ENCODE data around the gene IGF2BP3. TPM values are rescaled to one million over a fixed set of nuclear protein-coding genes. Genes with fewer than 3 reads are reported as not detected.

The IGF2BP3 gene
- total and polyA plus RNA-seq, 12 donors: 0.03 to 67.4 (median 0.68) TPM; not detected in 3

DNA sequence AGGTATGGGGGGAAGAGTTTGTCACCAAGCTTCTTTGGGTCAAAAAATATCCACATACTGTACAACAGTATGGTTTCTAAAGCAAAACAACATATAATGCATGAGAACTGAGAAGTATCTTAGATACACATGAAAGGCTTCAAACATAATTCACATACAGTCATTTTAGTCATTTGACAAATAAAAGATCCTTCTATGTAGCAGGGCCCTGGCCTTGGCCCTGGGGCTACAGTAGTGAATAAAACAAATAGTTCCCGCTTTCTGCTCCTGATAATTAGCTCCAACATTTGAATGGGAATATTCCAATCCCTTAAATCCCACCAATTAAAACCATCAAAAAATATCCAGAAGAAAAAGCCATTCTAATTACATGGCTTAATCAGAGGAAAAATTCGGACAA, 119.8 kb downstream of the IGF2BP3 start:
- TF ChIP-seq POLR2A (IDR thresholded peaks at IDR 0.05): no peak
- TF ChIP-seq, protein P1, sequence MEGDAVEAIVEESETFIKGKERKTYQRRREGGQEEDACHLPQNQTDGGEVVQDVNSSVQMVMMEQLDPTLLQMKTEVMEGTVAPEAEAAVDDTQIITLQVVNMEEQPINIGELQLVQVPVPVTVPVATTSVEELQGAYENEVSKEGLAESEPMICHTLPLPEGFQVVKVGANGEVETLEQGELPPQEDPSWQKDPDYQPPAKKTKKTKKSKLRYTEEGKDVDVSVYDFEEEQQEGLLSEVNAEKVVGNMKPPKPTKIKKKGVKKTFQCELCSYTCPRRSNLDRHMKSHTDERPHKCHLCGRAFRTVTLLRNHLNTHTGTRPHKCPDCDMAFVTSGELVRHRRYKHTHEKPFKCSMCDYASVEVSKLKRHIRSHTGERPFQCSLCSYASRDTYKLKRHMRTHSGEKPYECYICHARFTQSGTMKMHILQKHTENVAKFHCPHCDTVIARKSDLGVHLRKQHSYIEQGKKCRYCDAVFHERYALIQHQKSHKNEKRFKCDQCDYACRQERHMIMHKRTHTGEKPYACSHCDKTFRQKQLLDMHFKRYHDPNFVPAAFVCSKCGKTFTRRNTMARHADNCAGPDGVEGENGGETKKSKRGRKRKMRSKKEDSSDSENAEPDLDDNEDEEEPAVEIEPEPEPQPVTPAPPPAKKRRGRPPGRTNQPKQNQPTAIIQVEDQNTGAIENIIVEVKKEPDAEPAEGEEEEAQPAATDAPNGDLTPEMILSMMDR (IDR thresholded peaks at IDR 0.05): no peak
- Histone ChIP-seq H3K4me3 (no peak overlapping the region), H3K9me3 (replicated peaks in 1 of 3) (no peaks in the 10 kb centered on the region), H3K27ac (no peak overlapping the region), H3K27me3 (no peaks in the 10 kb centered on the region), H3K36me3 (replicated peaks in 1 of 2) (no peaks in the 10 kb centered on the region), H3K4me1 (replicated peaks in 1 of 2) (no peaks in the 10 kb centered on the region)
- DNase-seq: no peak
- WGBS, 4 donors: 87 to 98% (median 89%) methylated on average over 2 of the region's 2 CpGs
- intact Hi-C loops (cut with DNase I): no loop called here

DNA sequence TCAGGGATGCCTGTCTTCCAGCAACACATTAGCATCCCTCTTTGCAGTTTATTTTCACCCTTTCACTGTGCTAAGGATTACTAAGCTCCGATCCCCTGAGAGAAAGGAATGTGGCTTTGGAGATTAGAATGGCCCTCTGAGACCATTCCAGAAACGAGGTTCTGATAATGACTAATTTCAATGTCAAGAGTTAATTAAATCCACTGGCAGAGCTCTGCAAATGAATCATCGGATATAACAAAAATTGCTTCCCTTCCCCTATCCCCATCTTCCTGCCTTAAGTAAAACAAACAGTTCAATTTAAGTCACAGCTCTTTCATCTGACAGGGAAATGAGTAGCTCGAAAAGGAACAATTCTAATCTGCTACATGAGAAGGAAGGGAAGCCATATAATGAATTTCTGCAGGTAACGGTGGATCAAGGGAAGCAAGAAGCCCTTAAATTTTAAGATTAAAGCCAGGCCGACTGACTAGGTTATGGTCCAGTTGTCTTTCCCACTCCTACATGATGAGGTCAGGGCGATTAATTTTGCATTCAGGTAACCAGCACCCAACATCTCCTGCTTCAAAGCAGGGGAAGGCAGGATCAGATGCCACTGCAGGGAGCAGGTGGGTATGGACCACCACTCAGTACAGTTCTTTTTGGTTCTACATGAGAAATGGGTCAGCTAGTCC, 120.7 kb downstream of the IGF2BP3 start:
- no peak for DNase-seq
- 59 to 66% (median 61%) methylated on average over 7 of the region's 7 CpGs for WGBS, 4 donors
- TF ChIP-seq, protein P1 (IDR thresholded peaks at IDR 0.05): no peak
- no peak for TF ChIP-seq POLR2A (IDR thresholded peaks at IDR 0.05)
- intact Hi-C loops (cut with DNase I): no loop called here
- Histone ChIP-seq H3K27ac (no peak overlapping the region), H3K27me3 (no peaks in the 10 kb centered on the region), H3K4me3 (no peak overlapping the region), H3K4me1 (replicated peaks in 1 of 2) (no peaks in the 10 kb centered on the region), H3K36me3 (replicated peaks in 1 of 2) (no peaks in the 10 kb centered on the region), H3K9me3 (replicated peaks in 1 of 3) (no peaks in the 10 kb centered on the region)

DNA sequence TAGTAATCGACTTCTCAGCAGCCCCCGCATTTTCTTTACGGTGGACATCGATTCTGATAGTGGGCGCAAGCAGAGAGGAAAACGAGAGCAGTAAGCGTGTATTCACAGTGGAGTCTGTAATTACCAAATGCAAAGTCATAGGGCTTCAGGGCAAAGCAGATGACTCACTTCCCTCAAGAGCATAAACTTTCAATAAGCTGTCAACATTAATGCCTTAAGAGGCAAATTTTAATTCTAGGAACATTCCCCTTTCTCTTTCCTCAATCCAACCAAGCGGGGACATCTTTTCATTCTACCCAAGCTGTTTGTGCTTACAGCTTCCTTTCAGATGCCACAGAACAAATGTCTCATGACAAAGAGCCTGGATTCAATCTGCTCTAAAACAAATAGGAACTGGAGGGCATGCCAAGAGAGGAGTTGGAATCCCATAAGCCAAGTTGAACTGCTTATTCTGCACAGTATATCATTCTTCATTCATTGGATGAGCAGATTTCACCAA, 122.6 kb downstream of the IGF2BP3 start:
- H3K4me3 ChIP-seq: no peak overlapping the region
- TF ChIP-seq, protein P1 (IDR thresholded peaks at IDR 0.05): no peak
- no peak for TF ChIP-seq POLR2A (IDR thresholded peaks at IDR 0.05)
- intact Hi-C loops (cut with DNase I): no loop called here

DNA sequence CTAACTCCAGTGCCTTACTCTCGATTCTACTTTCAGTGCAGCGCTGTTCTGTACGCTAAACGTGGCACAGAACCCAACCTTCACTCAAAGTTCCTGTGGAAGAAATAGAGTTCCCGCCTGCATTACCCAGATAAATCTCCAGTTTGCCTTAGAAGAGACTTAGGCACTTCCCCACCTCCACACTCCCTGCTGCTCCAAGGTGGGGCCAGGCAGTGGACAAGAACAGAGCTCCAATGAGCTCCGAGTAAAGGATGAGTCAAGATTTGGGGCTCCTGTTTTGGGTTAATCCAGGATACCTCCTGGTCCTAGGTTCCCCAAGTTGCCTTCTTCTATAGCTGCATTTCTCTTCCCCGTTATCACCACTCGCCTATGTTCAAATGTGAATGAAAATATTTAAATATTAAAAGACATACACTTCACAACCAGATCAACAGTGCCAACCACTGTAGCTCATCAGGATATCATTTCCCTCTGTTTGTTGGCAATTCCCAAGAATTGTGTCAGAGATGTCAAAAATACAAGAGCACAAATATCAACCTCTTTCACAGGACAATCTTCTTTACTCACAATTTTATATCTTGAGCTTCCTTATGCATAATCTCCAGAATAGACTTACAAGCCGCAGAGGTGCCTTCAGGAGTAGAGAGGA, 123.1 kb downstream of the IGF2BP3 start:
- Histone ChIP-seq H3K4me1 (replicated peaks in 1 of 2) (no peaks in the 10 kb centered on the region), H3K36me3 (replicated peaks in 1 of 2) (no peaks in the 10 kb centered on the region), H3K27ac (no peak overlapping the region), H3K27me3 (no peaks in the 10 kb centered on the region), H3K9me3 (replicated peaks in 1 of 3) (no peaks in the 10 kb centered on the region), H3K4me3 (no peak overlapping the region)
- TF ChIP-seq POLR2A (IDR thresholded peaks at IDR 0.05): no peak
- TF ChIP-seq, protein P1 (IDR thresholded peaks at IDR 0.05): no peak
- no peak for DNase-seq
- intact Hi-C loops (cut with DNase I): no loop called here
- 84 to 86% (median 85%) methylated on average over 9 of the region's 9 CpGs for WGBS, 4 donors

More for the DNA sequence above, 122.6 kb downstream of the IGF2BP3 start:
- H3K27ac ChIP-seq: no peak overlapping the region
- H3K27me3 ChIP-seq: no peaks in the 10 kb centered on the region
- no peak for DNase-seq
- no peaks in the 10 kb centered on the region for H3K36me3 ChIP-seq (replicated peaks in 1 of 2)
- WGBS, 4 donors: 70 to 78% (median 73%) methylated on average over 8 of the region's 8 CpGs
- no peaks in the 10 kb centered on the region for H3K4me1 ChIP-seq (replicated peaks in 1 of 2)
- H3K9me3 ChIP-seq (replicated peaks in 1 of 3): no peaks in the 10 kb centered on the region
